Osteocyte (in vitro differentiated cells): ENCODE results near the gene PSMC3. TPM values are rescaled to one million over a fixed set of nuclear protein-coding genes. Genes with fewer than 3 reads are reported as not detected.
"Not testable (repeated sequence)": the region's sequence is repeated elsewhere in the genome, so short reads cannot be mapped to it uniquely, and the experiment has no call there.

ENCODE experiments used
- DNase-seq: peaks from one replicate; pipeline ENCODE4 v3.0.0; 2021; ENCODE audit warnings: mixed read lengths; ENCODE audit not compliant: unreplicated experiment; ENCODE audit errors: extremely low spot score
- H3K27ac Mint-ChIP-seq: one replicate; pipeline ENCODE4 v1.8.0; 2021; ENCODE audit warnings: mild to moderate bottlenecking, mixed read lengths; ENCODE audit not compliant: unreplicated experiment
- H3K27me3 Mint-ChIP-seq: one replicate; pipeline ENCODE4 v1.8.0; 2021; ENCODE audit warnings: mixed read lengths; ENCODE audit not compliant: unreplicated experiment
- H3K36me3 Mint-ChIP-seq: one replicate; pipeline ENCODE4 v1.8.0; 2021; ENCODE audit warnings: mixed read lengths; ENCODE audit not compliant: unreplicated experiment
- H3K4me1 Mint-ChIP-seq: one replicate; pipeline ENCODE4 v1.8.0; 2021; ENCODE audit warnings: mixed read lengths; ENCODE audit not compliant: unreplicated experiment
- H3K4me3 Mint-ChIP-seq: one replicate; pipeline ENCODE4 v1.8.0; 2021; ENCODE audit warnings: mild to moderate bottlenecking, moderate library complexity, mixed read lengths; ENCODE audit not compliant: unreplicated experiment
- H3K9me3 Mint-ChIP-seq: one replicate; pipeline ENCODE4 v1.8.0; 2021; ENCODE audit warnings: mixed read lengths; ENCODE audit not compliant: unreplicated experiment
- CTCF ChIP-seq: fragments of 200-600 bp; sonication (generic); IDR thresholded peaks from 2 replicates; pipeline ENCODE4 v1.5.0; 2021; ENCODE audit warnings: antibody characterized with exemption, mild to moderate bottlenecking, moderate library complexity
- total RNA-seq: library from RNA; stranded (reverse); gene quantifications from 2 replicates; pipeline ENCODE4 v1.2.1, GENCODE V29; 2021

The PSMC3 gene
- total RNA-seq, 1 donor from 2014 or later: 123 TPM

GRCh38 chr11:47460571-47461235 lies 34.5 kb upstream of the PSMC3 start:
- no peak for DNase-seq
- peaks cover 8% of the 10 kb centered on the region for H3K4me1 Mint-ChIP-seq
- no peak overlapping the region for H3K4me3 Mint-ChIP-seq
- no peak for TF ChIP-seq CTCF
- peak overlapping the region; percentile 11 for H3K27ac Mint-ChIP-seq
- peaks cover 3% of the 10 kb centered on the region for H3K36me3 Mint-ChIP-seq
- no peaks in the 10 kb centered on the region for H3K27me3 Mint-ChIP-seq
- no peaks in the 10 kb centered on the region for H3K9me3 Mint-ChIP-seq

GRCh38 chr11:47454258-47454671 lies 28.0 kb upstream of the PSMC3 start:
- TF ChIP-seq CTCF: peak; percentile 84
- H3K4me3 Mint-ChIP-seq, H3K36me3 Mint-ChIP-seq, H3K4me1 Mint-ChIP-seq, DNase-seq, H3K27ac Mint-ChIP-seq, H3K9me3 Mint-ChIP-seq, H3K27me3 Mint-ChIP-seq: not testable (repeated sequence)

GRCh38 chr11:47453365-47453764 lies 27.1 kb upstream of the PSMC3 start:
- DNase-seq: no peak
- Mint-ChIP-seq H3K4me1 (peaks cover 2% of the 10 kb centered on the region), H3K9me3 (no peaks in the 10 kb centered on the region)

DNA sequence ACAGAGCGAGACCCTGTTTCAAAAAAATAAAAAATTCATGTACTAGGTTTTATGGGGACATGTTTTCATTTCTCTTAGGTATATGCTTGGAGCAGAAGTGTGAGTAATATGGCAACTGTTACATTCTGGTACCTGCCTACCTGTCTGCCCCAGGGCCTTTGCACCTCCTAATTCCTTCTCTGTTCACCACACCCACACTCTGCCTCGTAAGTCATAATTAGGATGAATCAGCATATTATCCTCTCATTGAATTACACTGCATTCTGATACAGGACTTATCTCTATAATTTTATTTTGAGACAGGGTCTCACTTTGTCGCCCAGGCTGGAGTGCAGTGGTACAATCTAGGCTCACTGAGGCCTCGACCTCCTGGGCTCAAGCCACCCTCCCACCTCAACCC lies 25.8 kb upstream of the PSMC3 start:
- no peaks in the 10 kb centered on the region for H3K27me3 Mint-ChIP-seq
- DNase-seq: no peak
- H3K4me1 Mint-ChIP-seq: peaks cover 2% of the 10 kb centered on the region
- H3K9me3 Mint-ChIP-seq: no peaks in the 10 kb centered on the region
- no peaks in the 10 kb centered on the region for H3K36me3 Mint-ChIP-seq
- H3K27ac Mint-ChIP-seq: no peak overlapping the region
- no peak for TF ChIP-seq CTCF
- H3K4me3 Mint-ChIP-seq: no peak overlapping the region

More at GRCh38 chr11:47453365-47453764, 27.1 kb upstream of the PSMC3 start:
- H3K4me3 Mint-ChIP-seq: no peak overlapping the region
- no peak for TF ChIP-seq CTCF
- H3K27ac Mint-ChIP-seq: no peak overlapping the region
- no peaks in the 10 kb centered on the region for H3K36me3 Mint-ChIP-seq
- H3K27me3 Mint-ChIP-seq: no peaks in the 10 kb centered on the region

- peaks cover 2% of the 10 kb centered on the region for H3K4me1 Mint-ChIP-seq
- H3K36me3 Mint-ChIP-seq: no peaks in the 10 kb centered on the region
- no peak for TF ChIP-seq CTCF
- H3K4me3 Mint-ChIP-seq: no peak overlapping the region
- no peak for DNase-seq
- H3K27me3 Mint-ChIP-seq: no peaks in the 10 kb centered on the region
- no peaks in the 10 kb centered on the region for H3K9me3 Mint-ChIP-seq
- no peak overlapping the region for H3K27ac Mint-ChIP-seq
Measured at GRCh38 chr11:47451436-47451835, 25.2 kb upstream of the PSMC3 start.
